B cell (primary cell): Measurements from ENCODE around the gene LIPC. TPM values are rescaled to one million over a fixed set of nuclear protein-coding genes. Genes with fewer than 3 reads are reported as not detected.

ENCODE experiments used
- ATAC-seq: fragments of 200-7000 bp; cut with Tn5 transposase; one replicate; pipeline ENCODE4 v1.10.0; 2021; ENCODE audit warnings: low read depth, mild to moderate bottlenecking, moderate number of reproducible peaks, moderate library complexity
- CTCF ChIA-PET: fragments of 350-600 bp; sonication (Branson Sonifier 250); formaldehyde crosslinking; loops from one replicate; lab custom pipeline; 2021; ENCODE audit warnings: antibody characterized with exemption, inconsistent platforms; lab: Charles Lee
- POLR2A ChIA-PET: fragments of 350-600 bp; sonication (Branson Sonifier 250); formaldehyde crosslinking; loops from one replicate; lab custom pipeline; 2021; ENCODE audit warnings: antibody characterized with exemption; lab: Charles Lee
- DNase-seq: peaks from one replicate; pipeline ENCODE4 v3.0.0; 2013
- H2AFZ ChIP-seq: 2 replicates; pipeline ENCODE4 v1.6.1; 2012; ENCODE audit warnings: mild to moderate bottlenecking, low read depth, low read length; ENCODE audit not compliant: insufficient read depth, poor library complexity, severe bottlenecking
- H3K27ac ChIP-seq, 2 donors: 1 replicate in 1 of 2; 2 replicates in 1 of 2; pipeline ENCODE4 v1.5.1; 2012 to 2013; ENCODE audit warnings: low read length in 2 of 2, mild to moderate bottlenecking in 2 of 2, moderate library complexity in 1 of 2
- H3K27me3 ChIP-seq, 4 experiments: fragments of 200-600 bp in 1 of 4; sonication (generic) in 1 of 4; replicated peaks in 1 of 4; 1 replicate in 2 of 4; 2 replicates in 2 of 4; pipeline versions ENCODE4 v1.6.1 to v1.7.0; 2013 to 2016; ENCODE audit warnings: low read length in 3 of 4, mild to moderate bottlenecking in 2 of 4, mixed read lengths in 1 of 4, moderate library complexity in 1 of 4; ENCODE audit not compliant: insufficient read depth in 4 of 4, control insufficient read depth in 3 of 4; ENCODE audit errors: control extremely low read depth in 1 of 4
- H3K36me3 ChIP-seq, 2 experiments: replicated peaks in 1 of 2; 1 replicate in 1 of 2; 2 replicates in 1 of 2; pipeline versions ENCODE4 v1.6.1 to v1.7.1; 2013; ENCODE audit warnings: low read length in 1 of 2; ENCODE audit not compliant: insufficient read depth in 2 of 2, control insufficient read depth in 1 of 2; ENCODE audit errors: control extremely low read depth in 1 of 2, extremely low read depth in 1 of 2
- H3K4me1 ChIP-seq, 2 donors: fragments of 200-600 bp in 1 of 2; sonication (generic) in 1 of 2; 1 replicate in 1 of 2; 2 replicates in 1 of 2; pipeline versions ENCODE4 v1.5.1 to v1.6.1; 2013 to 2017; ENCODE audit warnings: low read length in 2 of 2; ENCODE audit not compliant: control insufficient read depth in 2 of 2, insufficient read depth in 2 of 2
- H3K4me2 ChIP-seq: replicated peaks from 2 replicates; pipeline ENCODE3; 2012; ENCODE audit warnings: mild to moderate bottlenecking, low read depth, low read length; ENCODE audit not compliant: poor library complexity, severe bottlenecking
- H3K4me3 ChIP-seq, 5 experiments: fragments of 200-600 bp in 1 of 5; sonication (generic) in 1 of 5; 1 replicate in 3 of 5; 2 replicates in 2 of 5; pipeline versions ENCODE4 v1.5.1 to v1.7.0; 2011 to 2016; ENCODE audit warnings: low read length in 4 of 5, mild to moderate bottlenecking in 4 of 5, low read depth in 2 of 5, control low read depth in 1 of 5, moderate library complexity in 1 of 5; ENCODE audit not compliant: insufficient read depth in 1 of 5; ENCODE audit errors: control extremely low read depth in 1 of 5, extremely low read depth in 1 of 5
- H3K79me2 ChIP-seq: fragments of 200-600 bp; sonication (generic); one replicate; pipeline ENCODE4 v1.6.0; 2016; ENCODE audit warnings: low read length; ENCODE audit not compliant: control insufficient read depth, insufficient read depth
- H3K9ac ChIP-seq: fragments of 200-600 bp; sonication (generic); 2 replicates; pipeline ENCODE4 v1.6.1; 2017; ENCODE audit warnings: mild to moderate bottlenecking, low read length, moderate library complexity
- H3K9me3 ChIP-seq, 3 donors: one replicate each; pipeline versions ENCODE4 v1.6.1 to v1.7.1; 2013; ENCODE audit warnings: low read length in 2 of 3; ENCODE audit not compliant: control insufficient read depth in 2 of 3, insufficient read depth in 1 of 3; ENCODE audit errors: control extremely low read depth in 1 of 3
- H4K20me1 ChIP-seq: 2 replicates; pipeline ENCODE4 v1.6.0; 2012; ENCODE audit warnings: mild to moderate bottlenecking, low read length; ENCODE audit not compliant: insufficient read depth, control insufficient read depth, poor library complexity, severe bottlenecking
- H3K27ac Mint-ChIP-seq: one replicate; pipeline ENCODE4 v1.8.0; 2021; ENCODE audit warnings: mixed read lengths
- H3K27me3 Mint-ChIP-seq: one replicate; pipeline ENCODE4 v1.8.0; 2021; ENCODE audit warnings: mixed read lengths
- H3K4me1 Mint-ChIP-seq: one replicate; pipeline ENCODE4 v1.8.0; 2021; ENCODE audit warnings: mixed read lengths
- H3K4me3 Mint-ChIP-seq: one replicate; pipeline ENCODE4 v1.8.0; 2021; ENCODE audit warnings: mixed read lengths
- H3K9me3 Mint-ChIP-seq: one replicate; pipeline ENCODE4 v1.8.0; 2022; ENCODE audit warnings: mixed read lengths; ENCODE audit not compliant: insufficient read depth
- EZH2 ChIP-seq: IDR thresholded peaks from 2 replicates; pipeline ENCODE4 v1.6.1; 2012; ENCODE audit warnings: borderline replicate concordance, low read depth, mild to moderate bottlenecking, moderate library complexity, low read length; ENCODE audit not compliant: insufficient read depth, poor library complexity, severe bottlenecking
- WGBS: methylation state at CpG from one replicate; pipeline ENCODE4 v1.1.5; 2013; ENCODE audit warnings: missing lambda C conversion rate; ENCODE audit not compliant: insufficient coverage; 5-methylcytosine and 5-hydroxymethylcytosine counted together
- intact Hi-C: fragments of 100-400 bp; cut with micrococcal nuclease; formaldehyde crosslinking; loops from one replicate; pipeline ENCODE4 v1.10.0; 2022
- polyA plus RNA-seq: library from polyadenylated mRNA; depleted of rRNA; stranded (reverse); fragments of >200 nt; gene quantifications from 2 replicates; pipeline ENCODE4 v1.2.3, GENCODE V29; 2012
- total RNA-seq, 2 donors: library from RNA; stranded (reverse); fragments of 120-200 nt in 1 of 2; gene quantifications; 1 replicate in 1 of 2; 2 replicates in 1 of 2; pipeline versions ENCODE4 v1.2.3 to v1.2.4, GENCODE V29; 2013 to 2022
- TF ChIP-seq, protein P1 (sequence below): fragments of 200-600 bp; IDR thresholded peaks from one replicate; pipeline ENCODE4 v1.8.0; 2022; ENCODE audit warnings: antibody characterized with exemption, mild to moderate bottlenecking

Gene LIPC
- total and polyA plus RNA-seq, 2 donors (not counting 1 experiment from before 2014, with no cell fraction given) = not detected

DNA sequence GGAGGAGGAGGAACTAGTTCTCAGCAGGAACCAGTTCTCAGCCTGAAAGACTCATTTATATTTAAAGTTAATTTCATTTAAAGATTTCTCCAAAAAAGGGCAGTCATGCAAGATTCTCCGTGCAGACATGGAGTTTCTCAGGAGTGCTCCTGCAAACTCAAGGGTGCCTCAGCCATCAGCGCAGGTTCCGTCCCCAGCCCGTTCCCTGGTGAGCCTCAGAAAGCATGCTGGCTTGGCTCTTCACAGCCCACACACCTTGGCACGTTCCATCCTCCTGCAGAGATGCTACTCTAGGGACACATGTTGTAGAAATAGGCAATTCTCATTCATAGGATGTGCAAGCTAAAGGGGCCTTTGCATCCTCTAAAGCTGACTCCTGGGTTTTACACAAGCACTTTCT, 123.0 kb downstream of the LIPC start:
- H3K27me3 ChIP-seq = peaks cover 0 to 6% (median 3%) of the 10 kb centered on the region in 4 experiments
- POLR2A ChIA-PET = no interaction called here
- H3K4me1 ChIP-seq = peaks cover 0 to 4% of the 10 kb centered on the region in 2 donors
- 97% methylated on average over 4 of the region's 5 CpGs for whole genome bisulfite sequencing
- Mint-ChIP-seq H3K9me3 (no peaks in the 10 kb centered on the region), H3K4me3 (no peak overlapping the region), H3K27me3 (peaks cover 30% of the 10 kb centered on the region), H3K27ac (no peak overlapping the region), H3K4me1 (peaks cover 6% of the 10 kb centered on the region)
- no peak overlapping the region for H2AFZ ChIP-seq
- no peaks in the 10 kb centered on the region for H3K9me3 ChIP-seq
- no peak overlapping the region for H3K9ac ChIP-seq
- H4K20me1 ChIP-seq = no peaks in the 10 kb centered on the region
- no peak overlapping the region for H3K4me3 ChIP-seq
- CTCF ChIA-PET = no interaction called here
- intact Hi-C loops = no loop called here
- no peak overlapping the region for H3K27ac ChIP-seq
- H3K4me2 ChIP-seq = no peak overlapping the region
- ATAC-seq (no peak), DNase-seq (no peak)
- H3K79me2 ChIP-seq = no peaks in the 10 kb centered on the region
- no peaks in the 10 kb centered on the region for H3K36me3 ChIP-seq
- TF ChIP-seq EZH2 = no peak
- TF ChIP-seq, protein P1, sequence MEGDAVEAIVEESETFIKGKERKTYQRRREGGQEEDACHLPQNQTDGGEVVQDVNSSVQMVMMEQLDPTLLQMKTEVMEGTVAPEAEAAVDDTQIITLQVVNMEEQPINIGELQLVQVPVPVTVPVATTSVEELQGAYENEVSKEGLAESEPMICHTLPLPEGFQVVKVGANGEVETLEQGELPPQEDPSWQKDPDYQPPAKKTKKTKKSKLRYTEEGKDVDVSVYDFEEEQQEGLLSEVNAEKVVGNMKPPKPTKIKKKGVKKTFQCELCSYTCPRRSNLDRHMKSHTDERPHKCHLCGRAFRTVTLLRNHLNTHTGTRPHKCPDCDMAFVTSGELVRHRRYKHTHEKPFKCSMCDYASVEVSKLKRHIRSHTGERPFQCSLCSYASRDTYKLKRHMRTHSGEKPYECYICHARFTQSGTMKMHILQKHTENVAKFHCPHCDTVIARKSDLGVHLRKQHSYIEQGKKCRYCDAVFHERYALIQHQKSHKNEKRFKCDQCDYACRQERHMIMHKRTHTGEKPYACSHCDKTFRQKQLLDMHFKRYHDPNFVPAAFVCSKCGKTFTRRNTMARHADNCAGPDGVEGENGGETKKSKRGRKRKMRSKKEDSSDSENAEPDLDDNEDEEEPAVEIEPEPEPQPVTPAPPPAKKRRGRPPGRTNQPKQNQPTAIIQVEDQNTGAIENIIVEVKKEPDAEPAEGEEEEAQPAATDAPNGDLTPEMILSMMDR = no peak

DNA sequence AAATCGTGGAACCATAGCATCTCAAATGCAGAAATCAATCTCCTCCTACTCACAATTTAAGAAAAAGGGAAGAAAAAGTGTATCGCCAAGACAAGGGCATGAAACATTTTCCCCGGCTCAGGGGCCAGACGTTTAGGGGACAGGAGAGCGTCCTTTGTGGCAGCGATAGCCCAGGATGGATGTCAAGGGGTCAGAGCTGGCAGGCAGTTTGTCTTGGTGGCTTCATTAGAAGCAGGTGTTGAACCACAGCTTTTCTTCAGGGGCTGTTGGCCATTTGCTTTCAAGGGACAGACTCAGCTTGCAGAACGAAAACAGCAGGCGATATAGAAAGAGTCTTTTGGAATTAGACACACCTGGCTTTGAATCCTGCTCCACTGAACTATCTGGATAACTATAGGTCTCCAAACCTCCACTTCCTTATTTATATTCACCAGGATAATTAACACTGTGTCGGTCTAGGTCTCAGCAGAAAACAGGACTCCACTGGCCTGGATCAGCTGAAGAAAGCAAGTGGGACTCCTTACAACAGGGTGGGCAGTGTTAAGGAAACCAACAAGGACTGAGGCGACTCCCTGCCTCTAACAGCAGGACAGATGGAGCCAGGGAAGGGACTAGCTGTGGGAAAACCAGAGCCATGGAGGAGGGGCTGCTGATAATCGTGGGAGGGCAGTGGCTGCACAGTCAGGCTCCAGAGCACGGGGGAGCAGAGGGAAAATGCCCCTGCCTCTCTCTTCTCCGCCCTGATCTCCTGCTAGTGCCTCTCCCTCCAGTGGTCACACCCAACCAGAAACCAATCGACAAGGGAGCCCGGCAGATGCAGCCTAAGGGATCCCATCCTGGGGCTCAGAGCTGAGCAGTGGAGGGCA, 123.6 kb downstream of the LIPC start:
- Histone ChIP-seq H3K36me3 (no peaks in the 10 kb centered on the region), H4K20me1 (no peaks in the 10 kb centered on the region), H3K9ac (no peak overlapping the region), H3K27me3 (peaks cover 0 to 6% (median 3%) of the 10 kb centered on the region in 4 experiments), H2AFZ (no peak overlapping the region), H3K4me2 (no peak overlapping the region), H3K79me2 (no peaks in the 10 kb centered on the region), H3K4me1 (peaks cover 0 to 4% of the 10 kb centered on the region in 2 donors), H3K4me3 (no peak overlapping the region), H3K9me3 (no peaks in the 10 kb centered on the region), H3K27ac (no peak overlapping the region)
- H3K4me3 Mint-ChIP-seq = no peak overlapping the region
- DNase-seq = no peak
- ATAC-seq = no peak
- ChIA-PET CTCF (no interaction called here), POLR2A (no interaction called here)
- no peaks in the 10 kb centered on the region for H3K9me3 Mint-ChIP-seq
- TF ChIP-seq, protein P1 = no peak
- TF ChIP-seq EZH2 = no peak
- 87% methylated on average over 9 of the region's 15 CpGs for WGBS
- intact Hi-C loops = no loop called here
- no peak overlapping the region for H3K27ac Mint-ChIP-seq
- H3K27me3 Mint-ChIP-seq = peaks cover 32% of the 10 kb centered on the region
- H3K4me1 Mint-ChIP-seq = peaks cover 6% of the 10 kb centered on the region
